Activated T-helper 9 cell treated with anti-CD3 and anti-CD28 coated beads, Interleukin-2, amount 50 U/mL, for 16 hours (primary cell): ENCODE measurements around the gene AKR1C8.
"Not testable (repeated sequence)": the region's sequence is repeated elsewhere in the genome, so short reads cannot be mapped to it uniquely, and the experiment has no call there.

Experiments used
- DNase-seq: peaks from one replicate; pipeline ENCODE4 v3.0.0-alpha.2; 2020; ENCODE audit warnings: low read depth

Gene AKR1C8

GRCh38 chr10:5184987-5185775 lies at the start of gene AKR1C8:
Gene AKR1C8, minus strand, starts transcription at chr10:5185150. Its CDS starts 46 bp downstream, at chr10:5185104.
- no peak for DNase-seq

- no peak for DNase-seq
These were observed 49.3 kb upstream of the AKR1C8 start for GRCh38 chr10:5234106-5234860.

- DNase-seq, result no peak
These were observed 48.4 kb upstream of the AKR1C8 start for GRCh38 chr10:5233324-5233723.

- no peak for DNase-seq
These were observed 44.1 kb upstream of the AKR1C8 start for GRCh38 chr10:5229019-5229418.

GRCh38 chr10:5222942-5223341 lies 38.0 kb upstream of the AKR1C8 start:
- DNase-seq, result not testable (repeated sequence)

GRCh38 chr10:5219262-5219661 lies 34.3 kb upstream of the AKR1C8 start:
- DNase-seq, result no peak

GRCh38 chr10:5216801-5217200 lies 31.9 kb upstream of the AKR1C8 start:
- DNase-seq, result no peak

- DNase-seq, result no peak
These were observed 27.0 kb upstream of the AKR1C8 start for GRCh38 chr10:5211696-5212536.

- not testable (repeated sequence) for DNase-seq
These were observed 25.3 kb upstream of the AKR1C8 start for GRCh38 chr10:5210261-5210660.

- not testable (repeated sequence) for DNase-seq
These were observed 24.8 kb upstream of the AKR1C8 start for GRCh38 chr10:5209776-5210175.

GRCh38 chr10:5206799-5207198 lies 21.8 kb upstream of the AKR1C8 start:
- DNase-seq, result no peak

- DNase-seq, result no peak
These were observed 14.4 kb upstream of the AKR1C8 start for GRCh38 chr10:5199398-5199797.

- no peak for DNase-seq
These were observed 13.4 kb upstream of the AKR1C8 start for GRCh38 chr10:5198386-5198785.

- DNase-seq, result no peak
These were observed 11.8 kb upstream of the AKR1C8 start, which contains the start of gene AKR1C4 for GRCh38 chr10:5196702-5197113. Gene AKR1C4, plus strand, starts transcription at chr10:5196837. Its CDS starts 31 bp downstream, at chr10:5196868.

GRCh38 chr10:5195727-5196374 lies 10.9 kb upstream of the AKR1C8 start:
- no peak for DNase-seq

- DNase-seq, result no peak
These were observed 9.5 kb upstream of the AKR1C8 start for GRCh38 chr10:5194431-5194830.

- DNase-seq, result no peak
These were observed 3.4 kb upstream of the AKR1C8 start for GRCh38 chr10:5188358-5188757.

- DNase-seq, result no peak
These were observed 2.9 kb upstream of the AKR1C8 start for GRCh38 chr10:5187867-5188266.

- no peak for DNase-seq
These were observed 1.0 kb downstream of the AKR1C8 start for GRCh38 chr10:5183923-5184322.

- not testable (repeated sequence) for DNase-seq
These were observed 4.4 kb downstream of the AKR1C8 start for GRCh38 chr10:5180503-5180902.

- not testable (repeated sequence) for DNase-seq
These were observed 9.4 kb downstream of the AKR1C8 start for GRCh38 chr10:5175581-5175980.
